ENCODE measurements around the gene ECSIT. TPM values are rescaled to one million over a fixed set of nuclear protein-coding genes. Genes with fewer than 3 reads are reported as not detected.

Gene ECSIT
- total RNA-seq, 1 experiment from 2014 or later, result 64.7 TPM

- DNase-seq (ENCODE audit: low spot score), result no peak
- Histone ChIP-seq H3K27ac (ENCODE audit: low read depth, low read length, poor library complexity, severe bottlenecking) (no peak overlapping the region), H3K36me3 (ENCODE audit: insufficient read depth, low read length, poor library complexity, severe bottlenecking) (no peaks in the 10 kb centered on the region), H3K4me1 (ENCODE audit: insufficient read depth, low read length, poor library complexity, severe bottlenecking) (peaks cover 10% of the 10 kb centered on the region), H3K9me3 (ENCODE audit: low read depth, low read length, poor library complexity, severe bottlenecking) (no peaks in the 10 kb centered on the region), H3K4me3 (ENCODE audit: low read depth, low read length, poor library complexity, severe bottlenecking) (peak overlapping the region; percentile 31), H3K27me3 (replicated peaks; ENCODE audit: insufficient read depth, low read depth, low read length, poor library complexity) (no peaks in the 10 kb centered on the region)
- ChIA-PET CTCF (no interaction called here), POLR2A (ENCODE audit: low non-redundant PET) (no interaction called here)
- no peak for TF ChIP-seq EZH2 (IDR thresholded peaks at IDR 0.05; ENCODE audit: borderline replicate concordance, low read depth, low read length, poor library complexity, severe bottlenecking)
- TF ChIP-seq CTCF (conservative IDR thresholded peaks at IDR 0.05; ENCODE audit: low read depth, low read length), result no peak
- intact Hi-C loops (cut with micrococcal nuclease; ENCODE audit: unreplicated experiment), result no loop called here
- no TSS peak for BruUV-seq (replicated peaks)
Measured at GRCh38 chr19:11539495-11540365, 10.8 kb upstream of the ECSIT start.

GRCh38 chr19:11538232-11539036, 9.5 kb upstream of the ECSIT start, which contains the start of gene CNN1:
CNN1 (plus strand) TSS chr19:11538851; CDS start chr19:11538928, 77 bp downstream.
- BruUV-seq (replicated peaks), result no TSS peak
- Histone ChIP-seq H3K36me3 (ENCODE audit: insufficient read depth, low read length, poor library complexity, severe bottlenecking) (no peaks in the 10 kb centered on the region), H3K27ac (ENCODE audit: low read depth, low read length, poor library complexity, severe bottlenecking) (no peak within 1 kb of the TSS), H3K4me1 (ENCODE audit: insufficient read depth, low read length, poor library complexity, severe bottlenecking) (peaks cover 10% of the 10 kb centered on the region), H3K4me3 (ENCODE audit: low read depth, low read length, poor library complexity, severe bottlenecking) (peak within 1 kb of the TSS; percentile 31), H3K27me3 (replicated peaks; ENCODE audit: insufficient read depth, low read depth, low read length, poor library complexity) (no peaks in the 10 kb centered on the region), H3K9me3 (ENCODE audit: low read depth, low read length, poor library complexity, severe bottlenecking) (no peaks in the 10 kb centered on the region)
- no peak for TF ChIP-seq EZH2 (IDR thresholded peaks at IDR 0.05; ENCODE audit: borderline replicate concordance, low read depth, low read length, poor library complexity, severe bottlenecking)
- no peak for TF ChIP-seq CTCF (conservative IDR thresholded peaks at IDR 0.05; ENCODE audit: low read depth, low read length)
- ChIA-PET POLR2A (ENCODE audit: low non-redundant PET) (no interaction called here), CTCF (no interaction called here)
- intact Hi-C loops (cut with micrococcal nuclease; ENCODE audit: unreplicated experiment), result no loop called here
- DNase-seq (ENCODE audit: low spot score), result peak; percentile 41

GRCh38 chr19:11535792-11536595, 7.1 kb upstream of the ECSIT start:
- no TSS peak for BruUV-seq (replicated peaks)
- Histone ChIP-seq H3K36me3 (ENCODE audit: insufficient read depth, low read length, poor library complexity, severe bottlenecking) (no peaks in the 10 kb centered on the region), H3K4me3 (ENCODE audit: low read depth, low read length, poor library complexity, severe bottlenecking) (peak overlapping the region; percentile 24), H3K27me3 (replicated peaks; ENCODE audit: insufficient read depth, low read depth, low read length, poor library complexity) (no peaks in the 10 kb centered on the region), H3K9me3 (ENCODE audit: low read depth, low read length, poor library complexity, severe bottlenecking) (no peaks in the 10 kb centered on the region), H3K27ac (ENCODE audit: low read depth, low read length, poor library complexity, severe bottlenecking) (peak overlapping the region; percentile 63), H3K4me1 (ENCODE audit: insufficient read depth, low read length, poor library complexity, severe bottlenecking) (peaks cover 10% of the 10 kb centered on the region)
- TF ChIP-seq CTCF (conservative IDR thresholded peaks at IDR 0.05; ENCODE audit: low read depth, low read length) (peak; percentile 80), EZH2 (IDR thresholded peaks at IDR 0.05; ENCODE audit: borderline replicate concordance, low read depth, low read length, poor library complexity, severe bottlenecking) (no peak)
- CTCF ChIA-PET, result interaction anchor here (0.6 to 0.8 kb wide), 4 partner anchors 12 to 233 kb away, joined by 3 to 4 read pairs (median 4); partner anchors contain the start of gene ODAD3
- DNase-seq (ENCODE audit: low spot score), result peak; percentile 90
- POLR2A ChIA-PET (ENCODE audit: low non-redundant PET), result no interaction called here
- intact Hi-C loops (cut with micrococcal nuclease; ENCODE audit: unreplicated experiment), result no loop called here
